CD4-positive, alpha-beta T cell treated with Interleukin-17A for 4 hours (primary cell): ENCODE data around the gene STAU1.
"Not testable (repeated sequence)": the region's sequence is repeated elsewhere in the genome, so short reads cannot be mapped to it uniquely, and the experiment has no call there.

Source experiments
- DNase-seq: peaks from one replicate; pipeline ENCODE4 v3.0.0-alpha.2; 2020; ENCODE audit warnings: mixed read lengths

Gene STAU1

DNA sequence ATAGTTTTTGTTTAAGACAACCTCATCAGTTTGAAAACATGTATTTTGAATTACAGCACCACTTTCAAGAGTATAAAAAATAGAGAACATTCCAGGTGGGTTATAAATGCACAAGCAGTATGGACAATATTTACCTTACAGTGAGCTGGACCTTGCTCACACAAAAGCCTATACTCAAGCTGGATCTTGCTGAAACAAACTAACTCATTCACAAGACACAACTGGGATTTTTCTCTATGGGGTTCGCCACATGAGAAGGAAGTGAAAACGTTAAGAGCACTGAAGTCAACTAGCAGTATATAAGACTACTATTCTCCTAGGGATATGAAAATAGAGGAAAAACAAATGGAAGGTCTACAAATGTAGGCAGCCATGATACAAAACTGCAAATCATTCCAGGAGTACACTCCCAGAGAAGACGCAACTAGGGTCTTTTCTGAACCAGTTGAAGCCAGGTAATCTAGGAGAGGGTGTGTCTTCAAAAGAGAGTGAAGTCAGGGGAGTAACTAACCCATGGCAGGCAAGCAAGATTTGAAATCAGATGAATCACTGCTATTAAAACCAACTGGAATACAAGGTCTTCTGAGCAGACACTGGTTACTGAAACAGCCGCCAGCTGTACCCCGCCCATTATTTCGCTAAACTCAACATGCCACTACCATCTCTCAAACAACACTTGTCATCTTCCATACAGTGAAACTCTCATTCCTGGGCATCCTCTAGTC lies 26.5 kb downstream of the STAU1 start:
- no peak for DNase-seq

DNA sequence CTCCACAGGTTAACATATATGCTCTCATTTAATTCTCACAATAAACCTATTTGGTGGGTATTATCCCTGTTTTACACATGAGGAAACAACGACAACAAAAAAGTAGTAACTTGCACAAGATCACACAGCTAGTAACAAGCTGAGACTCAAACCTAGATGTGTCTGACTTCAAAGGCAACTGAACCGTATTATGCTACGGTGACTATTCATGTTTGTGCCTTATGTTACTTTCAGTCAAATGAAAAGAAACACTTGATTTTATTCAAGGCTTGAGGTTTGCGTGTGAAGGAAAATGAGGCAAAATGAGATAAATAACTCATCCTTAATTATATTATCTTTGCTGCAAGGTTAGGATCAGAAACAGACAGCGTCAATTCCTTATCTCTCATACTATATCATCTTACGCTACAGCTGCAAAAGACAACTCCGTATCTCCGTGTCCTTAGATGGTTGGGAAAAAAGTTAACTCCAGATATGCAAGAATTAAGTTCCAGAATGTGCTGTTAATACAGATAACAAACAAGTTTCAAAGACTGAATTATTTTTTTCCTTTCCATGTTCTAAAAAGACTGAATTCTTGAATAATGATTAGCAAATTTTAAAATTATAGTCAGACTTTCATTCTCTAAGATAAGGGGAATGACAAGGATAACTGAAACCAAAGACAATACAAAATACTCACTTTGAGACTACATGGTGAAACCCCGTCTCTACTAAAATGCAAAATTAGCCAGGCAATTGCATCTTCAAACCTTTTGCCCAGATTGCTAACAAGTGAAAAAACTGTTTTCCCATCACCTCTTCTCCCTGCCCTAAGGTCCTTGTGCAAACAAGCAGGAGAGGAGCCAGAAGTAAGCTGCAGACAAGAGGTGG lies 27.8 kb downstream of the STAU1 start:
- no peak for DNase-seq

DNA sequence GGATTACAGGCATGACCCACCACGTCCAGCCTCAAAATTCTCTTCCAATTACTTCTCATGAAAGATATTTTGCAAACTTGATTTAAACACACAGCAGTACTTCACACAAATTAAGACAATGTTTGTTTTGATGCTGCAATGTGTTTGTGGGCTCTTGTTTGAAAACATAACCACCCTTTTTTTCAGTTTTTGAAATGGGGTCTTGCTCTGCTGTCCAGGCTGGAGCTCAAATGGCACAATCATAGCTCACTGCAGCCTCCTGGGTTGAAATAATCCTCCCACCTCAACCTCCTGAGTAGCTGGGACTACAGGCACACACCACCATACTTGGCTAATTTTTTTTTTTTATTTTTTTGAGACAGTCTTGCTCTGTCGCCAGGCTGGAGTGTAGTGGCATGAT lies 31.0 kb downstream of the STAU1 start:
- DNase-seq, result no peak

DNA sequence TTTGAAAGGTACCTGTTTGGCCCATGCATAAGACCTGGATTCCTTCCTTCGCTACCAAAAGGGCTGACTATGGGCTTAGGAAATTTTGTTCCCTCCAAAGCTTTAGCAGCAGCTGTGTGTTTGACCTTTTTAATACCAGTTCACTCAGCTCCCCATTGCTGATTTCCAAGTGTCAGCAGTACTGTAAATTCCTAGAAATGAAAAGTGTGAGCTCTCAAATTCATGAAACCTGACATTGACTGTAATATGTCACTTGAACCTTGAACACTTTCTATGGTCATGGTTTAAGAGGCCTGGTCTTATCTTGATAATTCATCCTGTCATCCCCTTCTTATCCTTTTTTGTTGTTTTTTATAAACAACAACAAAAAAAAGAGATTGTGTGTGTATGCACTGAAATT lies 31.7 kb downstream of the STAU1 start:
- DNase-seq, result no peak

DNA sequence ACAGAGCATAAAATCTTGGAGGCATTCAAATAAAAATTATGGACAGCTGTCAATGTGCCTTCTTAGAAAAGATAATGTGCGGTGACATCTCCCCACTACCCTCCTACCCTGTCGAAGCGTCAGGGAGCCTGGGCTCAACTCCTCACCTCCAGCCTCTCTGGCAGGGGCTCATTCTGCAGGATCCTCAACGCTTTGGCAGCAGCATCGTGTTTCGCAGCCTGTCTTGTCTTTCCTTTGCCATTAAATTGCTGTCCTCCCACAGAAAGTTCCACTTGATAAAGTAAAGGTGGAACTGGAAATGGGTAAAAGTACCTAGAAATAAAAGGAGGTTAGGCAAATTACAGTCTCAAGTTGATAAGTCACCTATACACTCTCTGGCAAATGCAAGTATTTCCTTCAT lies 36.7 kb downstream of the STAU1 start:
- DNase-seq, result no peak

DNA sequence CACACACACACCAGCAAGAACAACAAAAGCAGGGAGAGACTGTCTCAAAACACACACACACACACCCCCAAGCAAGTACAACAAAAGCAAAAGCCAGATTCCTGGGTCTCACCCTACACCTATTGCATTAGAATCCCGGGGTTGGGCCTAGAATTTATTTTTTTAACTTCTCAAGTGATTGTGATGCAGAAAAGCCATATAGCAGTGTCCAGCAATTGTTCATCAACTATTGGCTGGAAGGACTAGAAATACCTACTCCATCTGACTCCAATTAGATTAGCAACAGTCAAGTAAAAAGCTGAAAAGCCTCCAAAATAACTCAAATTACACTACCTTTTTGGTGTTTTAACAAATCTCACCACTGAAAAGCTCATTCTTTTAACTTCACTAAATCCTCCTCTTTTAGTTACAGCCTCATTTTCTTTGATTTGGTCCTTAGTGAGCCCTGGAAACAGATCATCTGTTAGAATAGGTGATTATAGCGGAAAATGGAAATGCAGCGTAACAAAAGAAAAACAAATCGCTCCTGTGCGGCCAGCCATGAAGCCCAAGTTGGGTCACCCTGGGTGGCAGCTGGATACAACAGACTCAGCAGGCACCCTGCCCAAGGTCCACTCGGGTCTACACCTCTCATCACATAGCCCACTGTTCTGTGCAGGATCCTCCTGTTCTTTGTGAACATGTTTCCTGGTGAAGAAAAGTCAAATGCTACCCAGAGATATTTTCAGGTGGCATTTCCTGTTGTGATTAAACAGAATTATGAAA lies 38.7 kb downstream of the STAU1 start:
- no peak for DNase-seq

DNA sequence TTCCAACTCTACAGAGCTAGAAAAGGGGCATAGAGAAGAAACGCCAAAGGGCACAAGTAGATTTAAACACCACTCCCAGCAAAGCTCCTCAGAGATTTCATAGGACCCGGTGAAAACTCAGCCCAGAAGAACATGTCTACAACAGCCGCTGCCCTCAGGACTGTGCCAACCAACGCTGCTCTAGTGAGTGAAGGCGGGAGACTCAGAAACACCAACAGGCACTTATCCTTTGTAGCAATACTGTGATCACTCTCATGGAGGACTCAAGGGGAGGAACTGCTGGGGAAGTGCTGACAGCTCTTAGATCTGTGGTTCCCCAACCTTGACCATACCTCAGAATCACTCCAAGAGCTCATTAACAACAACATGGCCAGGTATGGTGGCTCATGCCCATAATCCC lies 39.5 kb downstream of the STAU1 start:
- DNase-seq, result no peak

DNA sequence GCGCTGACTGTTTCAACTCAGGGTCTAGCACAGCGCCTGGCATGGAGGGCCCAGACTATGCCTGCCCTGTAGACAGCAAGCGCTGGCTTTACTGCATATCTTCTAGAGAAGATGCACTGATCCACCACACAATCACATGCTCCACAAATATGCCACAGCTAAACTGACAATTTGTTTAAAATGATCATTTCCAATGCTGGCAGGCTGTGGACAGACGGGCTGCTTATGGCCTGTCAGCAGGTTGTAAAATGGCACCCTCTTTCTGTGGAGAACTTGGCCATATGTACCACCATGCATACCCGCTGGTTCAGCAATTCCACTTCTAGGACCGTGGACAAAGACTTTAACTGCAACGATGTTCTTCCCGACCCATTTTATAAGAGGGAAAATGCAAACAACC lies 40.8 kb downstream of the STAU1 start:
- no peak for DNase-seq

DNA sequence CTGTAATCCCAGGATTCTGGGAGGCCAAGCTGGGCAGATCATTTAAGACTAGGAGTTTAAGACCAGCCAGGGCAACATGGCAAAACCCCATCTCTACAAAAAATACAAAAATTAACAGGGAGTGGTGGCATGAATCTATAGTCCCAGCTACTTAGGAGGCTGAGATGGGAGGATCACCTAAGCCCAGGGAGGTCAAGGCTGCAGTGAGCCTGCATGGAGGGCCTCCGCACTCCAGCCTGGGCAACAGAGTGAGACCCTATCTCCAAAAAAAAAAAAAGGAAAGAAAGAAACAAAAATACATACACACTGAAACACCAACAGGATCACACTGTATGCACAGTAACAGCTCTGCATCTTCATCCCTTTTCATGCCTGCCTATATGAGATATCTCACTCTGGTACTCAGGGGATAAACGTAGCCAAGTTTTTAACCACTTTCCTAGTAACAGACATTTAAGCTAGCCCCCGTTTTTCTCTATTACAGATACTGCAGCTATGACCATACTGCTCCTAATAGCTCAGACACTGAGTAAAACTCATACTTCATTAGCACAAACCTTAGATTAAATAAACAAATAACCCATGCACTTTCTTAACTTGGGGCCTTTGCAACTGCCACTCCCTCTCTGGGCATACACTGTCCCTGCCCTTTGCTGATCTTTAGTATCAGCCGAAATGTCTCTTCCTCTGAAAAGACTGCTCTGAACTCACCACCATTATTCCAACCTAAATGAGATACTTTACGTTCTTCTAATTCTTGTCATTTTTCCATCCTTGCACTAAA lies 41.5 kb downstream of the STAU1 start:
- DNase-seq, result no peak

DNA sequence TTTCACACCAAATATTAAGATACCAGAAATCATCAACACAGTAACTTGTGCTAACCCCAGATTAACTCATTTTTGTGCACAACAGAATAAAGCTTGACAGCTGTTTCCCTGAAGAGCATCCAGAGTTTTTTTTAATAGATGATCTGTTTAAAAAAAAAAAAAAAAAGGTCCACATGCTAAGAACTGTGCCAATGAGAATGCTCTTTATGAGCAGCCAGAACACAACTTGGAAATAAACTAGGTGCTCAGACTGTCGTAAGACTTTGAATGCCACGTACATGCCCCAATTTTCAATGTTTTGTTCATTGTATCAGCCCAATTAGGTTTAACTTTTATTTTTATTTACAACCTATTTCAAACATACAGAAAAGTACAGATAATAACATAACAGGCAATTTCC lies 47.3 kb downstream of the STAU1 start:
- no peak for DNase-seq

DNA sequence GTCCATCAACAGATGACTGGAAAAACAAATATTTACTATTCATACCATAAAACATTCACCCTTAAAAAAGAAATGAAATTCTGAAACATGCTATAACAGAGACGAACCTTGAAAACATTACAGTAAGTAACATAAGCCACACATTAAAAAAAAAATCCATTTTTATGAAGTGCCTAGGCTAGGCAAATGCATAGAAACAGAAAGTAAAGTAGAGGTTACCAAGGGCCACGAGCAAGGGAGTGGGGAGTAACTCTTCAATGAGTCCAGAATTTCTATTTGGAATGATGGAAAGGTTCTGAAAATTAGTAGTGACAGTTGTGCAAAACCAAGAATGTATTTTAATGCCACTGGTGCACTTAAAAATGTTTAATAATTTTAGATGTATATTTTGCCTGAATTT lies 47.7 kb downstream of the STAU1 start:
- DNase-seq, result no peak

DNA sequence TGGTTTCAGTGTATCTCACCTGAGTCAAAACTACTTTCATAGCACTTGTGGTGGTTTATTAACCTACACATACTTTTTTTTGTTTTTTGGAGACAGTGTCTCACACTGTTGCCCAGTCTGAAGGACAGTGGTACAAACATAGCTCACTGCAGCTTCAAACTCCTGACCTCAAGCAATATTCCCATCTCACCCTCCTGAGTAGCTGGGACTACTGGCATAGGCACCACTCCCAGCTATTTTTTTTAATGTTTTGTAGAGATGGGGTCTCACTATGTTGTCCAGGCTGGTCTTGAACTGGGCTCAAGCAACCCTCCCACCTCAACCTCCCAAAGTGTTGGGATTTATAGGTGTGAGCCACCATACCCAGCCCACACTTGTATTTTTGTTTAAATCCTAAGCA lies 49.7 kb downstream of the STAU1 start:
- no peak for DNase-seq

DNA sequence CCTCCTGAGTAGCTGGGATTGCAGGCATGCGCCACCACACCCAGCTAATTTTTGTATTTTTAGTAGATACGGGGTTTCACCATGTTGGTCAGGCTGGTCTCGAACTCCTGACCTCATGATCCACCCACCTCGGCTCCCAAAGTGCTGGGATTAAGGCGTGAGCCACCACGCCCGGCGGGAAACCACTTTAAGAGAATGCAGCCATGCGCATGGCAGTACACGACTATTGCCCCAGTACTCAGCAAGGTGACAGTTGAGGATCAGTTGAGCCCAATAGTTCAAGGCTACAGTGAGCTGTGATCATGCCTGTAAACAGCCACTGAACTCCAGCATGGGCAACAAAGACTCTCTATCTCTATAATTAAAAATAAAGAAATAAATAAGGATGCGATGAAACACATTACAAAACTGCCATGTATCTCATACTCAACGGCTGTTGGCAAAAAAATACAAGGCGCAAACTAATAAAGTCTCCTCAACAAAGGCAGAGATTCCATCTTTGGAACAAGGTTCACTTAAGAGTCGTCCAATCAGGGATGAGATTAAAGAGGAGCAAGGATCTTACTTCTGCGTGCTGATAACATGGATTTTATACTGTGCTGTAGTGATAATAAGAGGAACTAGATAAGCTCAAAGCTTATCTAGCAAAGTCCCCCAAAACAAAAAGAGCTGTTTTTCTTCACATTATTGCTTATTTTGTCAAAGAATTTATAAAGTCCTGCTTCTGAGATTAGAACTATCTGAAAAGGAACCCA lies 51.1 kb downstream of the STAU1 start:
- DNase-seq, result no peak

DNA sequence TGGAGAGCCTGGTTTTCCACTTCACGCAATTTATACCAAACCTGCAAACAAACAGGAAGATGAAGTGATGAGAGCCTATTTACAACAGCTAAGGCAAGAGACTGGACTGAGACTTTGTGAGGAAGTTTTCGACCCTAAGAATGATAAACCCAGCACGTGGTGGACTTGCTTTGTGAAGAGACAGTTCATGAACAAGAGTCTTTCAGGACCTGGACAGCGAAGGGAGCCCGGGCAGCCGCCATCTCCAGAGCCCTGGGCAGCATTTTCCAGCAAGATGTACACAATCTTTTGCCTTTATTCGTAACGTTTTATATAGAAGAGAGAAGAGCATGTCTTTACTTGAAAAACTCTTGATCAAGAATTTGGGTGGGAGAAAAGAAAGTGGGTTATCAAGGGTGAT lies 53.3 kb downstream of the STAU1 start:
- DNase-seq, result not testable (repeated sequence)

DNA sequence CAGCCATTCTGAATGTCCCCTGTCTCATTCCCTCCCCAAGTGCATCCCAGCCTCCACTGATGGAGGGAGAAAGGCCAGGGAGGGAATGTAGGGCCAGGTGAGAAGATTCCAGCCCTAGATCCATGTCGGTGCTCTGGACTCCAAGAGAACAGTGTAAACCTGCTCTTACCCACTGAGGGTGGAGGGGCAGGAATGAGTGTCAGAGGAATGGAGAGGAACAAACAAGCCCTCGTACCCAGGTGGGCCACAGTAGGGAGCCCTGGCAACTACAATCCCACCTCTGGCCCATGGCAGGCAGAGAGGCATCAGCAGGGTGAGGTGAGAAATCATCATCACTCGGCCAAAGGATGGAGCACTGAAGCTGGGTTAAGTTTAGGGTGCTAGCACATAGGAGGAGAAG lies 54.6 kb downstream of the STAU1 start:
- DNase-seq, result no peak

DNA sequence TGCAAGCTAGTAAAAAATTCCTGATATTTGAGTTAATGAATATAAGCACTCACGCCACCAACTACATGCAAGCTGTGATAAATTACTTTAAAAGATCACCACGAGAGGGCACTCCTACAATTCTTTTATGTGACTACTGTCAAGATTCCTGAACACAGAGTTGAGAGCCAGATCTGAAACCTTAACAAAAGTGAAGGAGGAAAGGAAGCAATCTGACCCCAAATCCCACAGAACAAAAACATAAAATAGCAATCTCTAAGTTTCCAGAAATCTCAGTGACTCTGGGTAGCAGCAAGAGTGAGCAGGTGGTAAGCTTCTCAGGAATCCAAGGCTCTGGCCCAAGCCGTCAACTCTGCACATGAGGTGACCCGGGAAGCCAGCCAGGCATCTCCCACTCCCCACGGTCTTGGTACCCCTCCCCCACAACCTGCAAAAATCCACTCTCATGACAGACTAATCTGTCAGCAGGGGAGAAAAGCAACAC lies 55.1 kb downstream of the STAU1 start:
- DNase-seq, result peak; percentile 35

DNA sequence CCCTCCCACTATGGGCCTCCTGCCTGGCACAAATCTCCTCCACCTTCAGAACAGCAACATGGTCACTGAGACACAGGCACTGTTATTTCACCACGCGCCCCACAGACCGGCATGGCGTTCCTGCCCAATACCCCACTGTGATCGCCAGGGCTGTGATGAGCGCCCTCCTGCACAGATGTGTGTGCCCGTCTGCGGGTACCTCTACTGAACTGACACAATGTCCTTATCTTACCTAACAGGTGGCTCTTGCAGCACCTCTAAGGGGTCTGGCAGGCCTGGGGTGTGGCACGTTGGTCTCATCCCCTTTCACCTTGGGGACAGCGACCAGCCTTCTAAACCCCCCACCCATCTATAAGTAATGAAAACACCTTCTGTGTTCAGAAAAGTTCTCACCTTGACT lies 64.2 kb downstream of the STAU1 start:
- DNase-seq, result no peak

DNA sequence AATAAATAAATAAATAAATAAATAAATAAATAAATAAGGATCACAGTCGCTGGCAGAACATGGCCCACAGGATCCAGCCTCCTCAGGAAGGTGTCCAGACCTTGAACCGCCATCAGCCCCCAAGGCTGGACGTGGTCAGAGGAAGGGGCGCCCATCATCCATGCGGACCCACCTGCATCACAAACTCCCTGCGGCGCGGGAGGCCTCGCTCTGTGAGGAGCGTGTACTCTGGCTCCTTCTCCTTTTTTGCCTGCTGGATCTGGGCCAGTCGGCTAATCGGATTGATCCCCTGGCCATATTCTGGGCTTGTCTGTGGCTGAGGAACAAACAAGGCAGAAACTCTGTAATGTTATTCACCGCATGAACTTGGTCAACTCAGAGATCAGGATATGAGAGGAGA lies 65.2 kb downstream of the STAU1 start:
- no peak for DNase-seq

DNA sequence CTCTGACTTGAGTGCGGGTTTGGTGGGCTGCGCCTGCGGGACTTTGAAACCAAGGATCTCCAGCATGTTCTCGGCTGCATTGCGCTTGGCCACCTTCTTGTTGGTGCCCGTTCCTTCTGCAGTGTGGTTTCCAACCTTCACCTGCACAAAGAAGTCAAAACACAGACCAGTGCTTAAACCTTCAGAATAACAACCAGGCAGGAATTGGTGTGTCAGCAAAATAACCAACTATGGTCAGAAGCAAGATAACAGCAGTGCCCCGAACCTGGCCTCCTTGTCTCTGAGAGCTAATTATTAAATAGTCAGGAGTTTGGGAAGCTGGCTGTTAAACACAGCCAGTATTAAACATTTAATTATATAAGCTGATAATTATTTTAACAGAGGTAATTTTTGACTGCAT lies 68.1 kb downstream of the STAU1 start:
- no peak for DNase-seq

DNA sequence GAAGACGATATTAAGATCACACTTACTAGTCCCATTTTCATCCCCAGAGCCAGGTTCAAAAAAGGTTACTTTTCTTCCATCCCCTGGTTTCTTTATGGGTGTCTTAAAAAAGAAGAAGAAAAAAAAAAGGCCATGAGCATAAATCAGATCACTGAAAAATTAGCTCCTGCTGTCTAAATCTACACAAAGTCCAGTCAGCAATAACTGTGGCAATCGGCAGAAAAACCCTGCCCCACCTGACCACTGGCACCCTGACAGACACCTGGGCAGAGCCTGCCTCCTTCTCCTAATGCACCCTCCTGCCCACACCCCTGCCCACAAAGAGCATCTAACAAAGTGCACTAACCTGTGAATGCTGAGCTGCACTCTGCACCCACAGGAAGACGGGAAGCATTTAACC lies 69.8 kb downstream of the STAU1 start:
- DNase-seq, result no peak

DNA sequence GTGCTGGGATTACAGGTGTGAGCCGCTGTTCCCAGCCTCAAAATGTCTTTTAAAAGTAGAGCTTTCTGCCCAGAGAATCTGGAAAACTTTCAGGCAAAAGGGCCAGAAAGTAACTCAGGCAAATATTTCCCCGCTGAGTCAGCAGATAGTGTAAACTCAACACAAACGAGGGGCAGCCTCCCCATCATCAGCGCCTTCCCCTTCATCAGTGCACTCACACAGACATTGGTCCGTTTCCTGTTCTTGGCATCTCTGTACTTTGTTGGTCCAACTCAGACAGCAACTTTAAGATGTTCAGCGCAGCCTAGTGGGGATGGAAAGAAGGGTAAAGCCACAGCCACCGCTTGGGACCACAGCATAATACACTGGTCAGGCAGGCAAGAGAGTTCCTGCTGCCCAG lies 72.6 kb downstream of the STAU1 start:
- no peak for DNase-seq
